Measurements from ENCODE around the gene PCDHA4. TPM values are rescaled to one million over a fixed set of nuclear protein-coding genes. Genes with fewer than 3 reads are reported as not detected.
"Not testable (repeated sequence)": the region's sequence is repeated elsewhere in the genome, so short reads cannot be mapped to it uniquely, and the experiment has no call there.

The PCDHA4 gene
- total RNA-seq, 1 experiment from 2014 or later, result 4.8 TPM

- Mint-ChIP-seq H3K27ac (ENCODE audit: unreplicated experiment) (no peak overlapping the region), H3K4me1 (ENCODE audit: low read depth, unreplicated experiment) (no peaks in the 10 kb centered on the region), H3K27me3 (ENCODE audit: unreplicated experiment) (no peaks in the 10 kb centered on the region), H3K4me3 (ENCODE audit: low read depth, unreplicated experiment) (no peak overlapping the region), H3K36me3 (ENCODE audit: insufficient read depth, unreplicated experiment) (peaks cover 4% of the 10 kb centered on the region), H3K9me3 (ENCODE audit: low read depth, unreplicated experiment) (peaks cover 21% of the 10 kb centered on the region)
- no TSS peak for BruUV-seq (replicated peaks)
- TF ChIP-seq CTCF (IDR thresholded peaks at IDR 0.05; ENCODE audit: unreplicated experiment), result no peak
- no peak for DNase-seq
- CTCF ChIA-PET, result no interaction called here
- intact Hi-C loops (cut with micrococcal nuclease; ENCODE audit: unreplicated experiment), result no loop called here
Measured at GRCh38 chr5:140835622-140836510, 29.0 kb downstream of the PCDHA4 start.

- Mint-ChIP-seq H3K27ac (ENCODE audit: unreplicated experiment) (no peak within 1 kb of the TSS), H3K4me3 (ENCODE audit: low read depth, unreplicated experiment) (no peak within 1 kb of the TSS), H3K9me3 (ENCODE audit: low read depth, unreplicated experiment) (peaks cover 16% of the 10 kb centered on the region), H3K27me3 (ENCODE audit: unreplicated experiment) (no peaks in the 10 kb centered on the region), H3K4me1 (ENCODE audit: low read depth, unreplicated experiment) (no peaks in the 10 kb centered on the region), H3K36me3 (ENCODE audit: insufficient read depth, unreplicated experiment) (no peaks in the 10 kb centered on the region)
- intact Hi-C loops (cut with micrococcal nuclease; ENCODE audit: unreplicated experiment), result no loop called here
- TF ChIP-seq CTCF (IDR thresholded peaks at IDR 0.05; ENCODE audit: unreplicated experiment), result no peak
- CTCF ChIA-PET, result no interaction called here
- no TSS peak for BruUV-seq (replicated peaks)
- no peak for DNase-seq
Measured at GRCh38 chr5:140840978-140841962, 34.4 kb downstream of the PCDHA4 start, which contains the start of gene PCDHA8. PCDHA8 (plus strand) TSS chr5:140841187; CDS start chr5:140841322, 135 bp downstream.

GRCh38 chr5:140842798-140843733 lies 36.2 kb downstream of the PCDHA4 start:
- Mint-ChIP-seq H3K9me3 (ENCODE audit: low read depth, unreplicated experiment) (peaks cover 12% of the 10 kb centered on the region), H3K27me3 (ENCODE audit: unreplicated experiment) (no peaks in the 10 kb centered on the region), H3K36me3 (ENCODE audit: insufficient read depth, unreplicated experiment) (no peaks in the 10 kb centered on the region), H3K4me1 (ENCODE audit: low read depth, unreplicated experiment) (no peaks in the 10 kb centered on the region), H3K27ac (ENCODE audit: unreplicated experiment) (no peak overlapping the region), H3K4me3 (ENCODE audit: low read depth, unreplicated experiment) (no peak overlapping the region)
- TF ChIP-seq CTCF (IDR thresholded peaks at IDR 0.05; ENCODE audit: unreplicated experiment), result no peak
- CTCF ChIA-PET, result no interaction called here
- intact Hi-C loops (cut with micrococcal nuclease; ENCODE audit: unreplicated experiment), result no loop called here
- no TSS peak for BruUV-seq (replicated peaks)
- no peak for DNase-seq

- H3K9me3 Mint-ChIP-seq (ENCODE audit: low read depth, unreplicated experiment); BruUV-seq (replicated peaks); H3K36me3 Mint-ChIP-seq (ENCODE audit: insufficient read depth, unreplicated experiment); H3K27me3 Mint-ChIP-seq (ENCODE audit: unreplicated experiment); CTCF ChIA-PET; H3K4me1 Mint-ChIP-seq (ENCODE audit: low read depth, unreplicated experiment); H3K27ac Mint-ChIP-seq (ENCODE audit: unreplicated experiment); H3K4me3 Mint-ChIP-seq (ENCODE audit: low read depth, unreplicated experiment); DNase-seq: not testable (repeated sequence)
- intact Hi-C loops (cut with micrococcal nuclease; ENCODE audit: unreplicated experiment), result loop anchor here (1.0 kb wide), 1 partner anchor 193 kb away; no protein-coding TSS in a partner anchor
Measured at GRCh38 chr5:140848139-140849102, 41.6 kb downstream of the PCDHA4 start, which contains the start of gene PCDHA9. PCDHA9 (plus strand) TSS chr5:140848382; CDS start chr5:140848496, 114 bp downstream.

GRCh38 chr5:140849831-140850634 lies 43.2 kb downstream of the PCDHA4 start:
- intact Hi-C loops (cut with micrococcal nuclease; ENCODE audit: unreplicated experiment); CTCF ChIA-PET: not testable (repeated sequence)

More at GRCh38 chr5:140849831-140850634, 43.2 kb downstream of the PCDHA4 start:
- not testable (repeated sequence) for H3K4me3 Mint-ChIP-seq (ENCODE audit: low read depth, unreplicated experiment); BruUV-seq (replicated peaks); H3K27ac Mint-ChIP-seq (ENCODE audit: unreplicated experiment); DNase-seq; H3K36me3 Mint-ChIP-seq (ENCODE audit: insufficient read depth, unreplicated experiment); H3K4me1 Mint-ChIP-seq (ENCODE audit: low read depth, unreplicated experiment); H3K9me3 Mint-ChIP-seq (ENCODE audit: low read depth, unreplicated experiment); H3K27me3 Mint-ChIP-seq (ENCODE audit: unreplicated experiment)
